ENCODE results near the gene GRIK1.

DNA sequence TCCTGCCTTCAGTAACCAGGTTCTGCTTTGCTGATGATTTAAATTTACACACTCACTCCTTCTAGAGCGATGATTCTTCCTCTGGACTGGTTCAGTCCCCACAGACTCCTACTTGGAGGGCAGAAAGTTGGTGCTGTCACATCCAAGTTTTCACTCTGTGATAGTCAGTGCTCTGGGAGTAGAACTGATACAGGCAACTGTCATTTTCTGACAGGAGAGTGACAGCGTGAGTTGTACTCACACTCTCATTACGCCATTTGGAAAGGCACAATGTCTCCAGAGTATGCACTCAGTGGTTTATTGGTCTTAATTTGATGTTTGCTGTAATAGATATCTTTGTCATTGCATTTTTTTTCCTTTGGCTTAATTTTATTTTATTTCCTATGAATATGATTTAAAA is 96.0 kb downstream of the GRIK1 start:
- TF ChIP-seq, protein P1, sequence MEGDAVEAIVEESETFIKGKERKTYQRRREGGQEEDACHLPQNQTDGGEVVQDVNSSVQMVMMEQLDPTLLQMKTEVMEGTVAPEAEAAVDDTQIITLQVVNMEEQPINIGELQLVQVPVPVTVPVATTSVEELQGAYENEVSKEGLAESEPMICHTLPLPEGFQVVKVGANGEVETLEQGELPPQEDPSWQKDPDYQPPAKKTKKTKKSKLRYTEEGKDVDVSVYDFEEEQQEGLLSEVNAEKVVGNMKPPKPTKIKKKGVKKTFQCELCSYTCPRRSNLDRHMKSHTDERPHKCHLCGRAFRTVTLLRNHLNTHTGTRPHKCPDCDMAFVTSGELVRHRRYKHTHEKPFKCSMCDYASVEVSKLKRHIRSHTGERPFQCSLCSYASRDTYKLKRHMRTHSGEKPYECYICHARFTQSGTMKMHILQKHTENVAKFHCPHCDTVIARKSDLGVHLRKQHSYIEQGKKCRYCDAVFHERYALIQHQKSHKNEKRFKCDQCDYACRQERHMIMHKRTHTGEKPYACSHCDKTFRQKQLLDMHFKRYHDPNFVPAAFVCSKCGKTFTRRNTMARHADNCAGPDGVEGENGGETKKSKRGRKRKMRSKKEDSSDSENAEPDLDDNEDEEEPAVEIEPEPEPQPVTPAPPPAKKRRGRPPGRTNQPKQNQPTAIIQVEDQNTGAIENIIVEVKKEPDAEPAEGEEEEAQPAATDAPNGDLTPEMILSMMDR (optimal IDR thresholded peaks at IDR 0.05 in 1 of 3, IDR thresholded peaks at IDR 0.05 in 1 of 3, conservative IDR thresholded peaks at IDR 0.05 in 1 of 3; ENCODE audit: extremely low read depth in 1 of 3, insufficient read depth in 2 of 3, low read length in 3 of 3) = no peak
- TF ChIP-seq EZH2 (IDR thresholded peaks at IDR 0.05; ENCODE audit: low read length) = no peak

Measured in keratinocyte (primary cell).